NCI-H510A (cell line): ENCODE data around the gene GNAQ.
"Not testable (repeated sequence)": the region's sequence is repeated elsewhere in the genome, so short reads cannot be mapped to it uniquely, and the experiment has no call there.

Source experiments
- DNase-seq: peaks from one replicate; lab custom pipeline; 2025; lab: John Stamatoyannopoulos, UW

GNAQ gene

DNA sequence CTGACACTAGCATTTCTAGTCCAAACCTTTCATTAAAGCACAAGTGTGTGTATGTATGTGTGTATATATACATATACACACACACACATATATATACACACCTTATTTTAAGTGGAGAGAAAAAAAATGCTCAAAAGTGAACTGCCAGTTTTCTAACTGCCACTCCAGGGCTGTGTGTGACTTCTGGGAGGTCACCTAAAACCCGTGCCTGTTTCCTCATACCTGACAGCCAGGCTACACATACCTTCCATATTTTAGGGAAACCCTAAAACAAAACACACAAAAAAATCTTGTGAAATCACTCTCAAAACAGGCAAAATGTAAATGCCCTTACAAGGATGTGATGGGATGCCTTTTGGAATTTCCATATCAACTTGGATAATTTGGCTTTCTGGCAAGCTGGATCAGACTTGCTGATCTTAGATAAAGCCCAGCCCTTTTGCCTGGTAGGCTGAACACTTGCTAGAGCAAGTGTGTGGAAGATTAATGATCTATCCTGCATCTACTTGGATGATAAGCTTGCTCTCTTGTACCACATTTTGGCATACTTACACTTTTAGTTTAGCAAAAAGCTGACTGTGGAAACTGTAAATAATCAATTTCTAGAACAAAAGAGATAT lies 127.8 kb downstream of the GNAQ start:
- DNase-seq = no peak

- no peak for DNase-seq
These were observed 129.8 kb downstream of the GNAQ start for GRCh38 chr9:77901771-77902170.

GRCh38 chr9:77901018-77901417 lies 130.6 kb downstream of the GNAQ start:
- no peak for DNase-seq

- DNase-seq = no peak
These were observed 131.8 kb downstream of the GNAQ start for GRCh38 chr9:77899679-77900354.

DNA sequence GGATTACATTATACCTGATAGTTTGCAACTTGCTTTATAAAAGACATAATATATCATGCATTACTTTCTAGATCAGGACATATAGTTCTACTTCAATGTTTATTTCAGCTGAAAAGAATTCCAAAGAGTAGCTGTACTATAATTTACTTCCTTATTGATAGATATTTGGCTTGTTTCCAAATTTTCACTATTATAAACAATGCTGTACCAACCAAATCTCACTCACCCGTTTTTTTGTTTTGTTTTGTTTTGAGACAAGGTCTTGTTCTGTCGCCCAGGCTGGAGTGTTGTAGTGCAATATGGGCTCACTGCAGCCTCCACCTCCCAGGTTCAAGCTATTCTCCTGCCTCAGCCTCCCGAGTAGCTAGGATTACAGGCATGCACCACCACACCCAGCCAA lies 132.7 kb downstream of the GNAQ start:
- no peak for DNase-seq

DNA sequence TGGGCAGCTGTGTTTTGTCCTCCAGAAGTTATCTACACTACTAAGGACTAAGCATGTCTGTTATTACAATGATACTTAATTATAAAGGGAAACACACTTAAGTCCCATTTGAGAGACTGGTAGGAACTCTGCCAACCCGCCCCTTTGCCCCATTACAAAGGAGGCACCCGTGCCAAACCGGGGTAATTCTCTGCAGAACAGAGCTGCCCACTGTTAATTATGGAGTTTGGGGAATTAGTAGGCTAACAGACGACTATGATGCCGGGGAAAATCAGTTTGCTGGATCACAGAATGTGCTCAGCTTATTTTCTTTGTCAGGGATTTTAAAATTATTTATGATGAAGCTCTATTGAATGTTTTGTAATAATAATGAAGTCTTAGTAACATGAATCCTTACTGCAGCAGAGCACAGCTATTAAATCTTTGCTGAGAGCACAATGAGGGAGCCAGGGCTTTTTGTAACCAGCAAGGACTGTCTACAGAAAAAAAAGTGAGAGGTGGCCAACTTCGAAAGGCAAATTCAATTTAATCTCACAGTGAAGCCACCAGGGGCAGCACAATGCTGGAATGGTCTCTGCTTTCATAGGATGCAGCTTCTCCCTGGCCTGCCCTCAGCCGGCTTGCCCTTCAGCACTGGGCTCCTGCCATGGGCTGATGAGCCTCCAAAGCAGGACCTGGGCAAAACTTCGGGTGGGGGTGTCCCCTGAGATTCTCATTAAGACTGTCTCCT lies 134.5 kb downstream of the GNAQ start:
- no peak for DNase-seq

GRCh38 chr9:77896269-77896937 lies 135.2 kb downstream of the GNAQ start:
- no peak for DNase-seq

GRCh38 chr9:77893706-77894105 lies 137.9 kb downstream of the GNAQ start:
- DNase-seq = no peak

GRCh38 chr9:77892955-77893514 lies 138.6 kb downstream of the GNAQ start:
- DNase-seq = no peak

DNA sequence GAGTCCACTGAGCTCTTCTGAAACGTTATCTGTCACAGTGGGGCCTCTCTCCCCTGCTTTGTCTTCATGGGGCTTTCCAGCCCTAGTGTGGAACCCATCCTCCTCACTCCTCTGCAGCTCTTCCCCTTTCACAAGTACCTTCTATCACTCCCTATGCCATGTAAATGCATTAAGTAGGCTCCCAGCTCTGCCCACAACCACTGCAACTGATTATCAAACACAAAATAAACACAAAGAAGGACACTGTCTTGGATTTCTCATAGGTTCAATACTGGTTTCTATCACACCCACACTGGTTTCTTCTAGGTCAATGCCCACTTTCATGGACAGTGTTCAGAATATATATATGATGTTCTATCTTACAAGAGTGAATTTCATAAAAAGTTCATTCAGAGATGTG lies 139.4 kb downstream of the GNAQ start:
- no peak for DNase-seq

DNA sequence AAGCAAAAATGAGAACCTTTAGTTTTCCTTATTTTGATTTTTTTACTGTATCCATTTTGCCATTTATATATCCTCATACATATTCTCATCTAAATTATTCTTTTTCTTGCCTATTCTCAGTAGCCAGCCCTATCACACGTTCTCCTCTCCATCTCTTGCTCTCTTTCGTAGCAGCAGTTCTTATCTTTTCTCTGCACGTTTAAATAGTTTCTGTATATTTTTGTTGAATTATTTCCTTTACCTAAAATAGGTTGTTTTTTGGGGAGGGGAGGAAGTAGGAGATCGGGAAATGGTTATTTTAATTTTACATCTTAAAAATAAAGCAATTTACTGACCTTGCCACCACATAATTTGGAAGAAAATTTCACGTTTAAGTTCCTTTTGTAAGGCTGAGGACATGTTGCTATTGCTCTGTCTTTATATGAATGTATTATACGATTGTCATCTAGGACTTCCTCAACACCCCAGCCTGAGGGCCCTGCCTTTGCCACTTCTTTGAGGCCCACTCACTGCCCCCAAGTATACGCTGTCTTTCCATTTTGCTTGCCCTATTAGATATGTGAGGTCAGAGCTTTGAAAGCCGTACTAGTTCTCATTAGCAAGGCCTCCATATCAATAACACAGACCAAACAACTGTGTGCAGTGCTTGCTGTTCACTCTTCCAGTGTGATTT lies 140.3 kb downstream of the GNAQ start:
- DNase-seq = no peak

DNA sequence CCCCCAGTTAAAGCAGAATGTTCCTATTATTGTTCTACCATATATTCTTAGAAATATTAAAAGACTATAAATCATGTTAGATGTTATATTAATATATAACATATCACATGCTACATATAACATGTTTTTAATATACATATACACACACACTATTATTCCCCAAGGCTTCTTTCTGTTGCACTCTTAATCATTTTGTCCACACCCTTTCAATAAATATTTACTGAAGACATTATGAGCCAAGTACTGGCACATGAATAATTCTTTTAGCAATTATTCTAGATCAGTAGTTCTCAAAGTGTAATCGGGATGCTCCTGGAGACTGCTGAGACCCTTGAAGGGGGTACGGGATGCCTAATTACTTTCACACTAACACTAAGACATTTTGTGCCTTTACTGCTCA lies 143.9 kb downstream of the GNAQ start:
- no peak for DNase-seq

DNA sequence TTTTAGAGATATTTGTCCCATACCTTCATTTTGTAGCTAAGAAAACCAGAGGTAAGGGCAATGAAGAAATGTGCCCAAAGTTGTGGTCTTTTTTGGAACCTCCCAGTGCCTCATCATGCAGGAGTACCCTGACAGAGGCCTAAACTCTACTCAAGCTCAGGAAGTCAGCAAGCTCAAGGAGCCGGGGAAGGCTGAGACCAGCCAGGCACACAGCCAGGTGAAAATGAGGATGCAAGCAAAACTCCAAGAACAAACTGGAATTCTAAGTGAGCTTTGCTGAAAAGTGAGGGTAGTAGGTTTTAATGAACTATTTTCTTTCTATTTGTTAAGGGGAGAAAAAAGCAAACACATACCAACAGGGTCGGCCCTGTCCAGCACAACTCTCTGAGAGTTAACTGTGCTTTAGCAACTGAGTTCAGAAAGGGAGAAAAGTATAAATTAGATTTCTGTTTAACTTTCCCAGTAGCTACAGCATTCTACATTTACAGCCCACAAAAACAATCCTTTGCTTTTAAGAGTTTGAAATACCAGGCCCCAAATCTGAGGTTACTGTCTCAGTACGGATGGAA lies 146.4 kb downstream of the GNAQ start:
- no peak for DNase-seq

DNA sequence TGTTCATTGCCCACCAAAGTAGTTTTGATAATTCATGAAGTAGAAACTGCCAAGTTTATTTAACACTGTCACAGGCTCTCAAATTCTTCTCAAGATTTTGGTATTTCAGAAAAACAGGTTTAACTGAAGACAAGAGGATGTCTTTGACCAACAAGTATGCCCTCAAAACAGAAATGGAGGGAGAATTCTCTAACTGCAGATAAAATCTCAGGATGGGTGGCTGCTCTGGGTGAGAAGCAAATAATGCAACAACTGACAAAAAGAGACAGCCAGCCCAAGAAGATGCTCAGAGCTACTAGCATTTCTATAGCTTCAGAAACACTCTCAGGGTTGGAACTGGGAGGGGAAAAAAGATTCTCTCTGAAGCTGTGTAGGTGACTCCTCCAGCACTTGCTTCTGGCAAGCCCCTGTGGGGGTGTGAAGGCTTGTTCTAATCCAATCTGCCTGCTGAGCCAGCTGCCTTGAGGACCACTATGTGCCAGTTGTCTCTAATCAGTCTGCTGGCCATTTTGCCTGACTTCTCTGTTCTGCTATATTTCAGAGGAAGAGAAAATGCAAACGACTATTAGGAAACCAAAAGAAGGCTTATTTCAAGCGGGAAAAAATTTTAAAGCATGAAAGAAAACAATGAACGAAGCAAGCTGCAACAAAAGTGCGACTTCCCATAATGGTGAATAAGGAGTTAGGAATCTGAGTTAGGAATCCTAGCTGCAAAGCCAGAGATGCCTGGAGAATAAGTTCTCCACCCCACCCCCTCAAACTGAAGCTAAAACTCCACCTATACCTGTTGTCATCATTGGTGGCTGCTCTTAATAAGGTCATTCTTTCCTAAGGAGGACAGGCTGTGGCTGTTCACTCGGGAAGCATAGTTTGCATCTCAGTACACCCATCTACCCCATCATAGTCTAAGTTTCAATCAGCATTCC lies 147.5 kb downstream of the GNAQ start:
- no peak for DNase-seq

DNA sequence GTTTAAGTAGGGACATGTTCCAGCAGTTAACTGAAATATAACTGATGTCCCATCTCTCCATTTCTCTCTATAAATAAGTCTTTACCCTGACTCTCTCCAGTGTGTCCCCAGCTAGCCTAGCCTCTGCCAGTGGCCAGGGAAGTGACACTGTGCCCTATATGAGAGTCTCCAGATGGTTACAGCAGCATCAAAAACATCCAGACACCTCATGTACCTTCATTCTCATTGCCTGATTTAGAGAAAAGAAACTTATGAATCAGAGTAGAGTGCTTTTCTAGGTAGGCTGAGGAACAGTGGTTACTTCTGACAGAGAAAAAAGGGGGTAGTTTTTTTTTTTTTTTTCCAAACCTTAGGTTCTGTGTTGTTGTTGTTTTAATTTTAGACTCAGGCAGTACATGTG lies 148.5 kb downstream of the GNAQ start:
- DNase-seq = no peak

GRCh38 chr9:77882294-77882693 lies 149.3 kb downstream of the GNAQ start:
- DNase-seq = no peak

DNA sequence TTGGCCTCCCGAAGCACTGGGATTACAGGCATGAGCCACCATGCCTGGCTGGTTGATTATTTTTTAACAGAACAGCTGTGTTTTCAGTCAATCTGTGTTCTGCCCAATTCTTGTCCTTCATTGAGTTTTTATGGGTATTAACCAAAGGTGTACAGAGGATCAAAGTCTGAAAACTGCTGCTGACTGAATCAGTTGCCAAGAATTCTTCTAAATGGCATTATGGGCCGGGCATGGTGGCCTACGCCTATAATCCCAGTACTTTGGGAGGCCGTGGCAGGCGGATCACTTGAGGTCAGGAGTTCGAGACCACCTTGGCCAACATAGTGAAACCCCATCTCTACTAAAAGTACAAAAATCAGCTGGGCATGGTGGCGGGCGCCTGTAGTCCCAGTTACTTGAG lies 150.0 kb downstream of the GNAQ start:
- not testable (repeated sequence) for DNase-seq

GRCh38 chr9:77881111-77881510 lies 150.5 kb downstream of the GNAQ start:
- DNase-seq = no peak

GRCh38 chr9:77879437-77879943 lies 152.1 kb downstream of the GNAQ start:
- DNase-seq = no peak

DNA sequence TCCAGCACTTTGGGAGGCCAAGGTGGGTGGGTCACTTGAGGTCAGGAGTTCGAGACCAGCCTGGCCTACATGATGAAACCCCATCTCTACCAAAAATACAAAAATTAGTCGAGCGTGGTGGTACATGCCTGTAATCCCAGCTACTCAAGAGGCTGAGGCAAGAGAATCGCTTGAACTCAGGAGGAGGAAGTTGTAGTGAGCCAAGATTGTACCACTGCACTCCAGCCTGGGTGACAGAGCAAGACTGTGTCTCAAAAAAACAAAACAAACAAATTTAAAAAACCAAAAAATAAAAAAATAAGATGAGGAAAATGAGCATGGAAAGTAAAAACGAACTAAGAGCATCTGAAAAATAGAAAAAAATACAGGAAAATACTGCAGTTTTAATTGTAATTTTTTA lies 152.8 kb downstream of the GNAQ start:
- not testable (repeated sequence) for DNase-seq
